ENCODE data around the gene RXRG. TPM values are rescaled to one million over a fixed set of nuclear protein-coding genes. Genes with fewer than 3 reads are reported as not detected.
A peak's percentile ranks its signal among the peaks of the same experiment; 100 is the strongest.

RXRG gene
- total and polyA plus RNA-seq, 5 donors from 2014 or later = 0.08 TPM; not detected in 4

- H3K9me3 Mint-ChIP-seq = peaks cover 0 to 2% (median 0%) of the 10 kb centered on the region in 7 donors
- no peaks in the 10 kb centered on the region for H3K36me3 Mint-ChIP-seq
- DNase-seq = no peak
- no peak overlapping the region for H3K27ac Mint-ChIP-seq
- H3K4me3 ChIP-seq (ENCODE audit: low read depth, low read length) = no peak overlapping the region
- peaks cover 30% of the 10 kb centered on the region for H3K27me3 ChIP-seq (ENCODE audit: control insufficient read depth, insufficient read depth, low read length)
- H3K36me3 ChIP-seq (ENCODE audit: control insufficient read depth, insufficient read depth, low read length) = no peaks in the 10 kb centered on the region
- no peak overlapping the region for H3K27ac ChIP-seq (ENCODE audit: insufficient read depth, low read length, poor library complexity, severe bottlenecking)
- H3K4me1 ChIP-seq (ENCODE audit: control insufficient read depth, insufficient read depth, low read length, poor library complexity, severe bottlenecking) = no peaks in the 10 kb centered on the region
- H3K9me3 ChIP-seq (ENCODE audit: control insufficient read depth in 2 of 2, low read length in 2 of 2) = no peaks in the 10 kb centered on the region
- H3K27me3 Mint-ChIP-seq = peaks cover 18% of the 10 kb centered on the region
- no peak for ATAC-seq (ENCODE audit: low read depth in 2 of 2)
- H3K4me1 Mint-ChIP-seq = peaks cover 0 to 2% (median 0%) of the 10 kb centered on the region in 4 donors
- H3K4me3 Mint-ChIP-seq = no peak overlapping the region
Measured at GRCh38 chr1:165407398-165407797, 37.5 kb downstream of the RXRG start.

- no peaks in the 10 kb centered on the region for H3K9me3 Mint-ChIP-seq
Measured at GRCh38 chr1:165403835-165404482, 41.0 kb downstream of the RXRG start.

DNA sequence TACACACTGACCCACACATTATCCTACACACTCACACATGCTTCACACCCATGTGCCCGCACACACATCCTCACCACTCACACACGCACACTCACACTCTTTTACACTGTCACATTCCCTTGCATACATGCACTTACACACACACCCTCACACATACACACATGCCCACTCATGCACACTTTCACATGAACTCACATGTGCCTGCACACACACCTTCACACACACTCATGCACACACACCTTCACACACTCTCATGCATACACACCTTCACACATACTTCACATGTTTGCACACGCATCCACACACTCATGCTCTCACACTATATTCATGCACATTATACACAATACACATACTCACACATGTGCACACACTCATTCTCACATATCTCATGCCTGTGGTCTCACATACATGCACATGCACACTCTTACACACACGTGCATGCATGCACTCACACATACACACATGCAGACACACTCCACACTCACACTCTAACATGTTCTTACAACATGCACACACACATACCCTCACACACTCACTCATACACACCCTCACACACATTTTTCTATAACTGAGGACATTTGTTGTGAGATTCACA lies 42.3 kb downstream of the RXRG start:
- peaks cover 18% of the 10 kb centered on the region for H3K27me3 ChIP-seq (ENCODE audit: control insufficient read depth, insufficient read depth, low read length)
- H3K36me3 Mint-ChIP-seq = no peaks in the 10 kb centered on the region

More at GRCh38 chr1:165403835-165404482, 41.0 kb downstream of the RXRG start:
- peaks cover 16% of the 10 kb centered on the region for H3K27me3 ChIP-seq (ENCODE audit: control insufficient read depth, insufficient read depth, low read length)
- peak; percentile 39 to 47 for ATAC-seq (ENCODE audit: low read depth in 2 of 2)
- no peaks in the 10 kb centered on the region for H3K9me3 ChIP-seq (ENCODE audit: control insufficient read depth in 2 of 2, low read length in 2 of 2)
- H3K27me3 Mint-ChIP-seq = peaks cover 19% of the 10 kb centered on the region
- H3K4me1 Mint-ChIP-seq = peaks cover 0 to 2% (median 0%) of the 10 kb centered on the region in 4 donors
- H3K27ac Mint-ChIP-seq = no peak overlapping the region
- H3K4me3 Mint-ChIP-seq = no peak overlapping the region
- H3K36me3 Mint-ChIP-seq = no peaks in the 10 kb centered on the region
- H3K4me1 ChIP-seq (ENCODE audit: control insufficient read depth, insufficient read depth, low read length, poor library complexity, severe bottlenecking) = no peaks in the 10 kb centered on the region
- DNase-seq = peak in 2 of 3 donors; percentile 28 to 39
- H3K4me3 ChIP-seq (ENCODE audit: low read depth, low read length) = no peak overlapping the region
- H3K36me3 ChIP-seq (ENCODE audit: control insufficient read depth, insufficient read depth, low read length) = no peaks in the 10 kb centered on the region
- no peak overlapping the region for H3K27ac ChIP-seq (ENCODE audit: insufficient read depth, low read length, poor library complexity, severe bottlenecking)

DNA sequence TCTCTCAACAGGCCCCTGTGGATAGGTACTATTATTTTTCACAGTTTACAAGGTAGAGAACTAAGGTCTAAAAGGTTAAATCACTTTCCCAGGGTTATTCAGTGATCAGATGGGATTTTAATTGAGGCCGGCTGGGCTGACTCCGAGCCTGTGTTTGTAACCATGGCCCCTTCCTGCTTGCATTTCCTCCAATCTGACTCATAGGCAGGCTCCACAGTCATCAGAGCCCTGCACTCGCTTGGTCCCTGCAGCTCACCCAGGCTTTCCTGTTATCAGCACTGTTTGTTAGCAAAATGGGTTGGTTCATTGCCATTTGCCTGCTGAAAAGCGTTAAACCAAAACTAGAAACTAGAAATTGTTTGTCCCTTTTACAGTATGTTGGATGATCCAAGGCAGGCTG lies 47.0 kb downstream of the RXRG start:
- no peaks in the 10 kb centered on the region for H3K9me3 ChIP-seq (ENCODE audit: control insufficient read depth in 2 of 2, low read length in 2 of 2)
- Mint-ChIP-seq H3K27me3 (peaks cover 45% of the 10 kb centered on the region), H3K27ac (no peak overlapping the region), H3K36me3 (no peaks in the 10 kb centered on the region), H3K9me3 (peaks cover 0 to 2% (median 0%) of the 10 kb centered on the region in 7 donors), H3K4me1 (peaks cover 7 to 15% (median 10%) of the 10 kb centered on the region in 4 donors), H3K4me3 (no peak overlapping the region)
- peaks cover 22% of the 10 kb centered on the region for H3K27me3 ChIP-seq (ENCODE audit: control insufficient read depth, insufficient read depth, low read length)
- ATAC-seq (ENCODE audit: low read depth in 2 of 2) (peak in 1 of 2 donors; percentile 40), DNase-seq (peak in 1 of 3 donors; percentile 26)
- no peak overlapping the region for H3K27ac ChIP-seq (ENCODE audit: insufficient read depth, low read length, poor library complexity, severe bottlenecking)
- H3K36me3 ChIP-seq (ENCODE audit: control insufficient read depth, insufficient read depth, low read length) = no peaks in the 10 kb centered on the region
- H3K4me1 ChIP-seq (ENCODE audit: control insufficient read depth, insufficient read depth, low read length, poor library complexity, severe bottlenecking) = peaks cover 12% of the 10 kb centered on the region
- no peak overlapping the region for H3K4me3 ChIP-seq (ENCODE audit: low read depth, low read length)

More for the DNA sequence above, 42.3 kb downstream of the RXRG start:
- Mint-ChIP-seq H3K4me3 (no peak overlapping the region), H3K4me1 (peaks cover 0 to 6% (median under 1%) of the 10 kb centered on the region in 4 donors), H3K27ac (no peak overlapping the region), H3K9me3 (no peaks in the 10 kb centered on the region), H3K27me3 (peaks cover 17% of the 10 kb centered on the region)
- Histone ChIP-seq H3K4me3 (ENCODE audit: low read depth, low read length) (no peak overlapping the region), H3K4me1 (ENCODE audit: control insufficient read depth, insufficient read depth, low read length, poor library complexity, severe bottlenecking) (peaks cover 5% of the 10 kb centered on the region), H3K36me3 (ENCODE audit: control insufficient read depth, insufficient read depth, low read length) (no peaks in the 10 kb centered on the region), H3K9me3 (ENCODE audit: control insufficient read depth in 2 of 2, low read length in 2 of 2) (no peaks in the 10 kb centered on the region), H3K27ac (ENCODE audit: insufficient read depth, low read length, poor library complexity, severe bottlenecking) (no peak overlapping the region)
- no peak for DNase-seq
- no peak for ATAC-seq (ENCODE audit: low read depth in 2 of 2)

DNA sequence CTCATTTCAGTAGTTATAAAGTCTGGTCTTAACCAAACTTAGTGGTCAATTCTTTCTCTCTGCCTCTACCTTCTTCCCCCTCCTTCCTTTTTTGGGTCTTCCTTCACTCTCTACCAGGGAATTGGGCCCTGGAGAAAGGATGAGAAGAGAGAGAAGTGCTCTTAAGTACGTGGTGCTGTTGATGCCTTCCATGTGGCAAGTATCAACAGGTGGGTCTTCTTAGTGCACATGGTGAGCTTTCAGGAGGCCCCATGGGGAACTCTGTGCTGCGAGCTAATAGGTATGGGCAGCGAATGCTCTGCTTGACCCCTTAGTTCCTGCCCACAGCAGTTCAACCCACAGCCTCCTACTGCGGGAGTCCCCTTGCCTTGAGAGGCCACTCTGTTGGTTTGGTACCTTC lies 49.0 kb downstream of the RXRG start:
- DNase-seq (no peak), ATAC-seq (ENCODE audit: low read depth in 2 of 2) (no peak)
- Mint-ChIP-seq H3K27ac (no peak overlapping the region), H3K4me1 (peaks cover 11 to 22% (median 13%) of the 10 kb centered on the region in 4 donors), H3K36me3 (no peaks in the 10 kb centered on the region), H3K27me3 (peaks cover 59% of the 10 kb centered on the region), H3K9me3 (peaks cover 0 to 2% (median 0%) of the 10 kb centered on the region in 7 donors), H3K4me3 (no peak overlapping the region)
- H3K36me3 ChIP-seq (ENCODE audit: control insufficient read depth, insufficient read depth, low read length) = no peaks in the 10 kb centered on the region
- H3K9me3 ChIP-seq (ENCODE audit: control insufficient read depth in 2 of 2, low read length in 2 of 2) = no peaks in the 10 kb centered on the region
- no peak overlapping the region for H3K27ac ChIP-seq (ENCODE audit: insufficient read depth, low read length, poor library complexity, severe bottlenecking)
- H3K27me3 ChIP-seq (ENCODE audit: control insufficient read depth, insufficient read depth, low read length) = peaks cover 25% of the 10 kb centered on the region
- H3K4me3 ChIP-seq (ENCODE audit: low read depth, low read length) = no peak overlapping the region
- peaks cover 19% of the 10 kb centered on the region for H3K4me1 ChIP-seq (ENCODE audit: control insufficient read depth, insufficient read depth, low read length, poor library complexity, severe bottlenecking)

DNA sequence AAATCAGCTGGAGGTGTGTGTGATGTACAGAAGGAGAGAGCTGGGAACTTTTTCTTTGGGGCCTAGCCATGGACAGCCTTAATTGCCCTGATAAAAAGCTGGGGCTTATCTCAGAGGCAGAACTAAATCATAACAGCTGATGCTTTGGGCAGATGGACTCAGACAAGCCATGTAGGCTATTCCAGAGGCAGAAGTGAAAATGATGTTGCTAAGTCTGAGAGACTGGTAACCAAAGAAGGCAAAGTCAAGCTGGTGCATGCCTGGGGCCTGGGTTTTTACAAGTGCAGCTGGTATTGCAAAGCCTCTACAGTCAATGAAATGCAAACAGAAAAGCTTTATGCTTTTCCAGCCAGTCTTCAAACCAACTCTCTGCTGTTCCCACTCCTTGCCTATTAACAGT lies 49.4 kb downstream of the RXRG start:
- no peak overlapping the region for H3K27ac ChIP-seq (ENCODE audit: insufficient read depth, low read length, poor library complexity, severe bottlenecking)
- H3K4me3 ChIP-seq (ENCODE audit: low read depth, low read length) = no peak overlapping the region
- H3K27ac Mint-ChIP-seq = no peak overlapping the region
- H3K9me3 Mint-ChIP-seq = peaks cover 0 to 2% (median 0%) of the 10 kb centered on the region in 7 donors
- no peak overlapping the region for H3K4me3 Mint-ChIP-seq
- peaks cover 29% of the 10 kb centered on the region for H3K27me3 ChIP-seq (ENCODE audit: control insufficient read depth, insufficient read depth, low read length)
- H3K4me1 Mint-ChIP-seq = peaks cover 11 to 22% (median 13%) of the 10 kb centered on the region in 4 donors
- H3K36me3 Mint-ChIP-seq = no peaks in the 10 kb centered on the region
- H3K27me3 Mint-ChIP-seq = peaks cover 64% of the 10 kb centered on the region
- peaks cover 19% of the 10 kb centered on the region for H3K4me1 ChIP-seq (ENCODE audit: control insufficient read depth, insufficient read depth, low read length, poor library complexity, severe bottlenecking)
- ATAC-seq (ENCODE audit: low read depth in 2 of 2) (no peak), DNase-seq (no peak)
- H3K9me3 ChIP-seq (ENCODE audit: control insufficient read depth in 2 of 2, low read length in 2 of 2) = no peaks in the 10 kb centered on the region
- H3K36me3 ChIP-seq (ENCODE audit: control insufficient read depth, insufficient read depth, low read length) = no peaks in the 10 kb centered on the region

DNA sequence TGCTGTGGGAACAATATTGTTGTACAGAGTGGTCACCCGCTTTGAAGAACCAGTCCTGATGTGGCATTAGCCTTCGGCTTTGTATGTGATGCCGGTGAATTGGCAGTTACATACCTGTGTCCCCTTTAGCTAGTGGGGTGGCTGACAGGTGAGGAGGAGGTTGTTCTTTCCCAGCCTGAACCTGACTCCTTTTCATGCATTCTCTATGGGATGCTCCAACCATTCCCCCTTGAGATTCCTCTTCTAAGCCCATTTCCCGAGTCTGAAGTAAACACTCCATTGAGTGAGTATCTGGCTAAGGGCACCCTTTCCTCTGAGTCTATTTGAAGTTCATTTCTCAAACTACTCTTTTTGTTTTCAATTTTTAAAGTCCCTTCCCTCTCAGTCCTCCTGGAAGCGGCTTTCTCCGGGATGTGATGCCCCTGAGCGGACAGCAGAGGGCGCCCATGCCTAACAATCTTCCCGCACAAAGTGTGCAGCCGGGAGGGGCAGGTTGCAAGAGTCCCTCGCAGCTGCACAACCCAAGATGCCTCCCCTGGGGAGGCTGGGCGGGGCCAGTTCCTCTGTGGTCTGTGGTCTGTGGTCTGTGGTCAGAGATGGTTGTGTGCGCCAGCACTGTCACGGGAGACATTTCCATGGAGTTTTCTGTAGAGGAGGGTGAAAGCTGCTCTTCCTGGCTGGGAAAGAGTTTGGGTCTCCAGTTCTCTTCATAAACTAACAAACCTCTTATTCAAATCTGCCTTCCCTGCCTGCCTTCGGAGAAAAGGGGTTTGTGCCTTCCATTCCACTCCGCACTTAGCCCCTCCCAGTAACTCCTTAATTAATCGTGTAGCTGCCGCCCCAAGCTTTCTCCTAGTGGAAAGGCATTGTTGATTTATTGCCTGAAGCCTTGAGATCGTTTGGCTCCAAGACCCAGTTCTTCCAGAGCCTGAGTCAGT lies 52.0 kb downstream of the RXRG start:
- Mint-ChIP-seq H3K4me1 (peaks cover 11 to 20% (median 12%) of the 10 kb centered on the region in 4 donors), H3K27ac (peak overlapping the region; percentile 21 to 79 (median 68)), H3K36me3 (no peaks in the 10 kb centered on the region), H3K27me3 (peaks cover 71% of the 10 kb centered on the region), H3K4me3 (peak overlapping the region; percentile 18 to 84 (median 46)), H3K9me3 (peaks cover 0 to 2% (median 0%) of the 10 kb centered on the region in 7 donors)
- Histone ChIP-seq H3K4me3 (ENCODE audit: low read depth, low read length) (peak overlapping the region; percentile 63), H3K27ac (ENCODE audit: insufficient read depth, low read length, poor library complexity, severe bottlenecking) (no peak overlapping the region), H3K4me1 (ENCODE audit: control insufficient read depth, insufficient read depth, low read length, poor library complexity, severe bottlenecking) (peaks cover 15% of the 10 kb centered on the region), H3K36me3 (ENCODE audit: control insufficient read depth, insufficient read depth, low read length) (no peaks in the 10 kb centered on the region), H3K27me3 (ENCODE audit: control insufficient read depth, insufficient read depth, low read length) (peaks cover 53% of the 10 kb centered on the region), H3K9me3 (ENCODE audit: control insufficient read depth in 2 of 2, low read length in 2 of 2) (no peaks in the 10 kb centered on the region)
- peak; percentile 95 to 97 for ATAC-seq (ENCODE audit: low read depth in 2 of 2)
- DNase-seq = peak; percentile 84 to 92 (median 87)
